Endothelial cell of umbilical vein (primary cell): ENCODE data around the gene KCNK2. TPM values are rescaled to one million over a fixed set of nuclear protein-coding genes. Genes with fewer than 3 reads are reported as not detected.
A peak's percentile ranks its signal among the peaks of the same experiment; 100 is the strongest.

ENCODE experiments used
- BruUV-seq: library from RNA; stranded (reverse); fragments of 400-500 nt; replicated peaks from 2 replicates; lab custom pipeline; 2021; lab: Mats Ljungman, UMichigan
- CTCF ChIA-PET: fragments of 300-600, 350-600 bp; sonication (Branson Sonifier 250); formaldehyde crosslinking; loops from one replicate; lab custom pipeline; 2021; ENCODE audit warnings: antibody characterized with exemption, inconsistent platforms; lab: Charles Lee
- POLR2A ChIA-PET: fragments of 300-600, 350-600 bp; sonication (Branson Sonifier 250); formaldehyde crosslinking; loops from one replicate; lab custom pipeline; 2021; ENCODE audit warnings: antibody characterized with exemption, inconsistent platforms; lab: Charles Lee
- DNase-seq: peaks from one replicate; pipeline ENCODE4 v3.0.0-alpha.2; 2011; ENCODE audit warnings: low read depth, low spot score
- FAIRE-seq: peaks from 2 replicates; lab custom pipeline; 2011; peaks lifted over from hg19 to GRCh38; lab: Jason Lieb, UNC
- H2AFZ ChIP-seq: 2 replicates; pipeline ENCODE4 v1.6.0; 2012; ENCODE audit warnings: low read depth, low read length, control low read depth, inconsistent platforms
- H3K27ac ChIP-seq: 2 replicates; pipeline ENCODE4 v1.5.1; 2011; ENCODE audit warnings: low read depth, mild to moderate bottlenecking, control low read depth, low read length, moderate library complexity; ENCODE audit not compliant: insufficient read depth
- H3K27me3 ChIP-seq, 2 experiments: 2 replicates each; pipeline versions ENCODE4 v1.6.0 to v1.6.1; 2011; ENCODE audit warnings: low read length in 2 of 2, mixed read lengths in 1 of 2; ENCODE audit not compliant: control insufficient read depth in 2 of 2, insufficient read depth in 2 of 2
- H3K36me3 ChIP-seq, 2 experiments: 2 replicates in 1 of 2; 3 replicates in 1 of 2; pipeline ENCODE4 v1.5.1; 2011; ENCODE audit warnings: low read length in 2 of 2, mild to moderate bottlenecking in 1 of 2, moderate library complexity in 1 of 2; ENCODE audit not compliant: control insufficient read depth in 2 of 2, insufficient read depth in 2 of 2; ENCODE audit errors: extremely low read depth in 1 of 2
- H3K4me1 ChIP-seq: 3 replicates; pipeline ENCODE4 v1.5.1; 2011; ENCODE audit warnings: mild to moderate bottlenecking, low read length; ENCODE audit not compliant: control insufficient read depth, insufficient read depth; ENCODE audit errors: extremely low read depth
- H3K4me2 ChIP-seq: 2 replicates; pipeline ENCODE4 v1.6.1; 2011; ENCODE audit warnings: low read length, control low read depth, mixed read lengths; ENCODE audit not compliant: insufficient read depth
- H3K4me3 ChIP-seq, 3 experiments: fragments of 200-600 bp in 1 of 3; sonication (generic), shearing (Covaris generic) in 1 of 3; replicated peaks in 1 of 3; 2 replicates each; pipeline ENCODE4 v1.5.1; 2011 to 2016; ENCODE audit warnings: control low read depth in 3 of 3, low read length in 3 of 3, mild to moderate bottlenecking in 2 of 3, inconsistent platforms in 1 of 3, low read depth in 1 of 3, moderate library complexity in 1 of 3; ENCODE audit not compliant: insufficient read depth in 1 of 3
- H3K79me2 ChIP-seq: 2 replicates; pipeline ENCODE4 v1.6.0; 2012; ENCODE audit warnings: low read length, inconsistent platforms; ENCODE audit not compliant: control insufficient read depth, insufficient read depth
- H3K9ac ChIP-seq: replicated peaks from 2 replicates; pipeline ENCODE3; 2011; ENCODE audit warnings: low read length, control low read depth; ENCODE audit not compliant: insufficient read depth; ENCODE audit errors: extremely low read depth
- H3K9me1 ChIP-seq: replicated peaks from 3 replicates; pipeline ENCODE4 v1.6.0; 2011; ENCODE audit warnings: mild to moderate bottlenecking, low read length; ENCODE audit not compliant: control insufficient read depth, insufficient read depth; ENCODE audit errors: extremely low read depth
- H3K9me3 ChIP-seq: replicated peaks from 2 replicates; pipeline ENCODE4 v1.5.1; 2012; ENCODE audit warnings: low read length, inconsistent platforms; ENCODE audit not compliant: control insufficient read depth, insufficient read depth
- H4K20me1 ChIP-seq: replicated peaks from 2 replicates; pipeline ENCODE3; 2011; ENCODE audit warnings: mild to moderate bottlenecking, low read length; ENCODE audit not compliant: control insufficient read depth, insufficient read depth; ENCODE audit errors: extremely low read depth
- CTCF ChIP-seq, 2 donors: IDR thresholded peaks; 1 replicate in 1 of 2; 2 replicates in 1 of 2; pipeline ENCODE4 v1.5.1; 2011; ENCODE audit warnings: low read length in 2 of 2, mild to moderate bottlenecking in 2 of 2, moderate library complexity in 2 of 2, control low read depth in 1 of 2, inconsistent platforms in 1 of 2, low read depth in 1 of 2; ENCODE audit not compliant: insufficient read depth in 1 of 2; ENCODE audit errors: extremely low read depth in 1 of 2
- EZH2 ChIP-seq: IDR thresholded peaks from 2 replicates; pipeline ENCODE4 v1.6.1; 2012; ENCODE audit warnings: borderline replicate concordance, low read depth, mild to moderate bottlenecking, moderate library complexity, low read length, inconsistent platforms; ENCODE audit not compliant: severe bottlenecking
- FOS ChIP-seq: IDR thresholded peaks from 2 replicates; pipeline ENCODE4 v1.6.1; 2011; ENCODE audit warnings: mild to moderate bottlenecking, low read length, moderate library complexity, borderline replicate concordance; ENCODE audit not compliant: insufficient read depth
- GATA2 ChIP-seq: IDR thresholded peaks from 2 replicates; pipeline ENCODE4 v1.7.0; 2011; ENCODE audit warnings: low read depth, mild to moderate bottlenecking, moderate library complexity, mixed read lengths, low read length; ENCODE audit not compliant: insufficient read length, insufficient read depth
- JUN ChIP-seq: IDR thresholded peaks from 2 replicates; pipeline ENCODE4 v1.6.1; 2011; ENCODE audit warnings: borderline replicate concordance, low read depth; ENCODE audit not compliant: insufficient read length, insufficient read depth
- MAX ChIP-seq: IDR thresholded peaks from 2 replicates; pipeline ENCODE4 v1.6.1; 2011; ENCODE audit not compliant: insufficient read depth, insufficient read length
- MYC ChIP-seq: IDR thresholded peaks from one replicate; pipeline ENCODE4 v1.6.1; 2011; ENCODE audit warnings: mild to moderate bottlenecking, low read depth, low read length
- POLR2A ChIP-seq: IDR thresholded peaks from 2 replicates; pipeline ENCODE4 v1.6.1; 2012; ENCODE audit warnings: low read depth, mild to moderate bottlenecking, control low read depth, low read length
- POLR2AphosphoS5 ChIP-seq: IDR thresholded peaks from 2 replicates; pipeline ENCODE4 v1.6.1; 2012; ENCODE audit warnings: low read depth, mild to moderate bottlenecking, control low read depth, low read length, moderate library complexity; ENCODE audit not compliant: insufficient read depth
- dilution Hi-C: fragments of 300-500 bp; cut with MboI; formaldehyde crosslinking; loops from one replicate; pipeline ENCODE4 v1.15.0; 2019; ENCODE audit warnings: low sequenced_read_pairs; ENCODE audit not compliant: extremely low pct_ligation_motif_present
- intact Hi-C: fragments of 100-400 bp; cut with micrococcal nuclease; formaldehyde crosslinking; loops from one replicate; pipeline ENCODE4 v1.10.0; 2022
- polyA plus RNA-seq, 4 experiments: library from polyadenylated mRNA; depleted of rRNA in 3 of 4; stranded (reverse) in 3 of 4; unstranded in 1 of 4; fragments of >200 nt; gene quantifications; 2 replicates each; pipeline versions ENCODE4 v1.2.1 to v1.2.3, GENCODE V29; 2011 to 2012; ENCODE audit warnings: missing spikeins in 1 of 4
- total RNA-seq: library from RNA; stranded (reverse); gene quantifications from 2 replicates; pipeline ENCODE4 v1.2.3, GENCODE V29; 2021

The KCNK2 gene
- total and polyA plus RNA-seq, 2 donors (not counting 3 experiments of a cell fraction or from before 2014, with no cell fraction given) = 0.08 to 0.46 TPM

- no peaks in the 10 kb centered on the region for H3K79me2 ChIP-seq
- no peak overlapping the region for H3K27ac ChIP-seq
- no peaks in the 10 kb centered on the region for H3K9me1 ChIP-seq
- no peaks in the 10 kb centered on the region for H4K20me1 ChIP-seq
- no TSS peak for BruUV-seq
- CTCF ChIA-PET = interaction anchor here (1.7 kb wide), 1 partner anchor 14 kb away, joined by 3 read pairs; no protein-coding TSS in a partner anchor
- H3K9me3 ChIP-seq = no peaks in the 10 kb centered on the region
- DNase-seq (no peak), FAIRE-seq (peak; percentile 15)
- POLR2A ChIA-PET = no interaction called here
- intact Hi-C loops (no loop called here), dilution Hi-C loops (no loop called here)
- H2AFZ ChIP-seq = no peak overlapping the region
- H3K4me2 ChIP-seq = no peak overlapping the region
- no peak overlapping the region for H3K9ac ChIP-seq
- H3K4me1 ChIP-seq = no peaks in the 10 kb centered on the region
- H3K27me3 ChIP-seq = no peaks in the 10 kb centered on the region
- TF ChIP-seq MYC = no peak
- no peak for TF ChIP-seq MAX
- TF ChIP-seq EZH2 = no peak
- TF ChIP-seq JUN = no peak
- TF ChIP-seq FOS = no peak
- TF ChIP-seq POLR2AphosphoS5 = no peak
- TF ChIP-seq CTCF (IDR thresholded peaks at IDR 0.05; ENCODE audit: extremely low read depth in 1 of 2, insufficient read depth in 1 of 2, low read depth in 1 of 2, low read length in 2 of 2) = no peak
- no peak for TF ChIP-seq POLR2A
- no peak for TF ChIP-seq GATA2
- H3K36me3 ChIP-seq = no peaks in the 10 kb centered on the region
- no peak overlapping the region for H3K4me3 ChIP-seq
These were observed 84.3 kb downstream of the KCNK2 start for GRCh38 chr1:215166886-215167285.
